ENCODE results near the gene ADD2.
"Not testable (repeated sequence)": the region's sequence is repeated elsewhere in the genome, so short reads cannot be mapped to it uniquely, and the experiment has no call there.

The ADD2 gene

DNA sequence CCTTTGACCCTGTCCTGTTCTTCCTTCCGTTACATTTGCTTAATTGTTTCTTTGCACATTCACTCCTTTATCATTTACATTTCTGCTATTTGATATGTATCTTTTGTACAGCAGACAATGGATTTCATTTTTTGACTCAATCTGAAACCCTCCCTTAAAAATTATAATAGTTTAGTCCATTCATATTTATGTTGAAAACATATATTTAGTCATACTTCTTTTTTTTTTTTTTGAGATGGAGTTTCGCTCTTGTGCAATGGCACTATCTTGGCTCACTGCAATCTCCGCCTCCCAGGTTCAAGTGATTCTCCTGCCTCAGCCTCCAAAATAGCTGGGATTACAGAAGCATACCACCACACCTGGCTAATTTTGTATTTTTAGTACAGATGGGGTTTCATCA lies 119.0 kb downstream of the ADD2 start:
- in situ Hi-C loops (cut with HindIII; ENCODE audit: low sequenced_read_pairs) = loop anchor here (25.0 kb wide), 2 partner anchors 187 to 337 kb away; partner anchors contain the start of gene FAM136A

DNA sequence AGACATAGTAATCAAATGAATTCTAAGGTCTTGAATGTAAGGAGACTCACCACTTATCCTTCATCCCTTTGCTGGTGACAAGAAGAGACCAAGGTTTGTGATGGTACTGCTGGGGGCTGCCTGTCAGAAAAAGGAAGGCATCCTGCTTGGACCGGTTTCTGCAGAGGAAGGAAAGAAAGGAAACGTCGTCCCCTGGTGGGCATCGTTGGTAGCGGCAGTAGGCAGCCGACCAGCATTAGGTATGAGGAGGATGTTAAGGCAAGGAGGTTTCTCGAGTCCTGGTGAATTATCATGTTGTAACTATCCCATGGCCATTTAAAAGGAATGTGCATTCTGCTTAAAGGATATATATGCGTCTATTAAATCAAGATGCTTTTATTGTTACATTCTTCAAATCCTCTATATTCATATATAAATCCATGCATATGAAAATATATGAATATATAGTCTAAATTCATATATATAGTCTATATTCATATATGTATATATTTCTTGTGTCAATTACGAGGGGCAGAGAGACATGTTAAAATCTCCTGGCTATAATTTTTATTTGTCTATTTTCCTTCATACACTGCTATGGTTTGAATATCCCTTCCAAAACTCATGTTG lies 120.0 kb downstream of the ADD2 start:
- in situ Hi-C loops (cut with HindIII; ENCODE audit: low sequenced_read_pairs) = loop anchor here (25.0 kb wide), 2 partner anchors 186 to 336 kb away; partner anchors contain the start of gene FAM136A

DNA sequence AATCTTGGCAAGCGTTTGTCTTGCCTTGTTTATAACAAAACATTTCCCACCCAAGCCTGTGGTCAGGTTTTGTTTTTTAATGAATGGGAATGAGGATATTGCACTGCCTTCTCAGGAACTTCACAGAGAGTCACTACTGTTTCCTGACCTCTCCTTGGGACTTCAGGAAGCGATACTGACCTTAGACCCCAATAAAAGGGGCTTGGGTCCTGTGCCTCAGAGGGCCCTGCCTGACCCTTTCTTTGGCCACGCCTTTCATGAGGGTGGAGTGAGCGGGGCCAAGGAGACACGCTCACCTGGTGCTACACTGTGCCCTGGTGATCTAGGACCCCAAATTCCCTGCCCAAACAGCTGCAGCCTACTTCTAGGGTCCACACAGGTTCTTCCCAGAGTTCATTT lies 121.6 kb downstream of the ADD2 start:
- in situ Hi-C loops (cut with HindIII; ENCODE audit: low sequenced_read_pairs) = loop anchor here (25.0 kb wide), 2 partner anchors 184 to 334 kb away; partner anchors contain the start of gene FAM136A

DNA sequence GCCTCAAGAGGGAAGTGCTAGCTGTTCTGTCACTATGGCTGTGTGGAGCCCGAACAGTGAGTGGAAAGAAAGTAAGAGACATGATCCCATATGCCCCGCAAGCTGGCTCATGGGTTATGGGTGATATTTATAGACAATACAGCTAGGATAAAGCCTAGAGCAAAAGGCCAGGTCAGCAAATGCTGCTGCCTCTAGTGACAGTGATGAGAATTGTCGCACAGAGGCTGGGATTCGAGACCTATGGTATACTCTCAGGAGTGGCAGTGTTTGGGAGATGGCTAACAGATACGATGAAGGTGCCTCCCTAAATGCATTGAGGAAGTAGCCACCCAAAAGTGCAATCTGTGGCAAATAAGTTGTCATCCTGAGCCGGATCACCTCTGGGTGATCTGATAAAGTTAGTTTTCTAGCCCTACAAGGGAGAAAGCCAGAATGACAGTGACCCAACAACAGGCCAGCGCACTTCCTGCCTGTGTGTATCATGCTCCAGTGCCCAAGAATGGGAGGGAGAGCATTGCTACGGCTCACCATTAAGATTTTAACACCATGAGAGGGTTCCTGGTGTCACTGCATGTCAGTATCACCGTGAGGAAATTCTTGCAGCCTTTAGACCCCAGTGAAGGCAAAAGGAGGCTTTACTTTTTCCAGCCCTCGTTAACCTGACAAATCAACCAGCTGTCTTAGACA lies 122.1 kb downstream of the ADD2 start:
- in situ Hi-C loops (cut with HindIII; ENCODE audit: low sequenced_read_pairs) = loop anchor here (25.0 kb wide), 2 partner anchors 184 to 334 kb away; partner anchors contain the start of gene FAM136A

DNA sequence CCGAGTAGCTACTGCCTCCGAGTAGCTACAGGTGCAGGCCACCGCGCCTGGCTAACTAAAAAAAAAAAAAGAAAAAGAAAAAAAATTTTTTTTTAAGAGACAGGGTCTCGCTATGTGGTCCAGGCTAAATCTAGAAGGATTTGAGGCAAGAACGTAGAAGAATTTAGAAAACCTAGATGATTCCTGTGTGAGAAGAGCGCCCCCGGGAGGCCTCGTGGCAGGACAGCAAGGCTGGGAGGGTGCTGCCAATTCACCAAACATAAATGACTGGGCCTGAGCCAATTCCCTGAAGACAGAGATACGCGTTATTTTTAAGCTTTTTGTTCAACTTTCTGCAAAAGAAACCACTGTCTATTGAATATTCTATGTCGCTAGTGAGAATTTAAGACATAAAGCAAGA lies 124.3 kb downstream of the ADD2 start:
- in situ Hi-C loops (cut with HindIII; ENCODE audit: low sequenced_read_pairs) = loop anchor here (25.0 kb wide), 2 partner anchors 181 to 331 kb away; partner anchors contain the start of gene FAM136A

DNA sequence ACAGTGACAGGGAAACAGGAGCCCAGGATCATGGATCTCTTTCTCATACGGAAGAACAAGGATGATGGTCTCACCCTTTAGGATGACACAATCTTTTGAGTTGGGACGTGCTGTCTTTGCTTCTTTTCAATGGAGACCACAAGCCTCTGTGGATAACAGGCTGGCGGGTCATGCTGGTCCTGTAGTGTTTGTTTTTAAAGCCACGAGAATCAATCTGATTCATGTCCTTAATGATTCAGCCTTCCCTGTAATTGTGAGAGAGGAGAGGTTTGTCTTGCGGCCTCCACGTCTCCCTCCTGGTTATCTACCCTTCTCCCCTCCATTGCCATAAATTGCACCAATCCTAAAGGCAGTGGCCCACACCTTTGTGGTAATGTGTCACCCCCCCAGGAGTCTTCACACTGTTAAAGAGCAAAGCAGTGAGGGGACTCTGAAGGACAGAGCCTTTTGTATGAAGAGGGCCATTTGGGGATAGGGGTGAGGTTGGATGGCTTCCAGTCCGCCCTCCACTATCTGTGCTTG lies 126.7 kb downstream of the ADD2 start:
- in situ Hi-C loops (cut with HindIII; ENCODE audit: low sequenced_read_pairs) = loop anchor here (25.0 kb wide), 2 partner anchors 179 to 329 kb away; partner anchors contain the start of gene FAM136A

DNA sequence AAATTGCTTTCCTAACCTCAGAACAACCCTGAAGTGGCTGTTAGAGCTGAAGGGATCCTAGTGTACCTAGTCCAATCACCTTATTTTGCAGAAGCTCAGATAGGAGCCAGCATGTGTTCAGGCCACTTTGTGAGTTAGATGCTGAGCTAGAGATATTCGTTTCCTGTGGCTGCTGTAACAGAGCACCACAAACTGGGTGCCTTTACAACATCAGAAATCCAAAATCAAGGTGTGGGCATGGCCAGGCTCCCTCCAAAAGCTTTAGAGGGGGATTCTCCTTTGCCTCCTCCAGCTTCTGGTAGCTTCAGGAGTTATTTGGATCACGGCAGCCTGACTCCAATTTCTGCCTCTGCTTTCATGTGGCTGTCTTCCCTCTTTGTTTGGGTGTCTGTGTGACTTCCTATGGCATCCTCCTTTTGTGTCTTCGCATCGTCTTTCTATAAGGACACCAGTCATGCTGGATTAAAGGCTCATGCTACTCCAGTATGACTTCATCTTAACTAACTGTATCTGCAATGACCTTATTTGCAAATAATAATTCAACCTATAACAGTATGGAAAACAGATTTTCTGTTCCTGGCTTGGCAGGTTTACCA lies 128.1 kb downstream of the ADD2 start:
- in situ Hi-C loops (cut with HindIII; ENCODE audit: low sequenced_read_pairs) = loop anchor here (25.0 kb wide), 2 partner anchors 178 to 328 kb away; partner anchors contain the start of gene FAM136A

DNA sequence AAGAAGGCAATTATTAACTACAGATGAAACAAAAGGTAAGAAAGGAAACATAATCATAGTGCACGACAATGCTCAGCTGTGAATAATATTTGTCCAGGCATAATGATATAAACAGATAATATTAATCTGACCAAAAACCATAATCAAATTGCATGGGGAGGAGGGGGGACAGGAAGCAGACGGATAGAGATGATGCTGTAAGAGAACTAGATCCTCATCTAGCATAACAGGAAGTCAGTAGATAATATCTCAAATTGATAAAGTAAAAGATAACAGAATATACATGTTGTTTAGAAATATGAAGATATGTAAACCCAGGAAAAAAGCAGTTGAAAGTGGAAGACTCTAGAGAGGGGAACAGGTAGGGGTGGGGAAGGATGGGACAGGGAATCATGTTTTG lies 129.4 kb downstream of the ADD2 start:
- in situ Hi-C loops (cut with HindIII; ENCODE audit: low sequenced_read_pairs) = loop anchor here (25.0 kb wide), 2 partner anchors 176 to 326 kb away; partner anchors contain the start of gene FAM136A

DNA sequence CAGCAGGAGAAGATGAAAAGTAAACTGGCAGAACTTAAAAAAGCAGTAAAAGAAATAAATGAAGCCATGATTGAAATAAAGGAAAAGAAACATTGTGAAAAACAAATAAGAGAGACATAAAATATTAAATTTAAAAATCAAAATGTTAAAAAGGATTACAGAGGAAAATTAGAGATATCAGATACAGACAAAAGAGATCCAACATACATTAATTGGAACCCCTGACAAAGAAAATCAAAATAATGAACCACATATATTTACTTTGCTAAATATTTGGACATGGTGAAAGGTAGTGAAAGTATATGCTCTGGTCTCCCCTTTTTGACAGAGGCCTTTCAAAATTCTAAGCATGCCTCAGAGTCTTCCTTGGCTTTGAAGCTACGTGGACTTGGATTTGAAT lies 134.5 kb downstream of the ADD2 start:
- in situ Hi-C loops (cut with HindIII; ENCODE audit: low sequenced_read_pairs) = loop anchor here (25.0 kb wide), 2 partner anchors 171 to 321 kb away; partner anchors contain the start of gene FAM136A

DNA sequence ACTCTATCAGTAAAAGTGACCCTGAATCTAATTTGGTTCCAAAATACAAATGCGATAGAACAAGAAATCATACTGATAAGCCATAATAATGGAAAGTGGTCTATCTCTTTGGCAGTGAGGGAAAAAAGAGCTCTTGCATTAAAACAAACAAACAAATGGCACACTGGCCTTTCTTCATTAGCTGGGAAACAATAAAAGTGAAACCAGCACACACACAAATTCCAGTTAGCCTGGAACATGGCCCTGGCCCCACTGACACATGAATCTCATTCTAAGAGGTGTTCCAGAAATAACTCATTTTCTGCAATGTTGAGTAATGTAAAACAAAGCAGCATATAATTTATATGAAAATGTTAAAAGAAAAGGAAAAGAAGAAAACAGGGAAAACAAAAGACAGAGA lies 135.0 kb downstream of the ADD2 start:
- in situ Hi-C loops (cut with HindIII; ENCODE audit: low sequenced_read_pairs) = loop anchor here (25.0 kb wide), 2 partner anchors 171 to 321 kb away; partner anchors contain the start of gene FAM136A

DNA sequence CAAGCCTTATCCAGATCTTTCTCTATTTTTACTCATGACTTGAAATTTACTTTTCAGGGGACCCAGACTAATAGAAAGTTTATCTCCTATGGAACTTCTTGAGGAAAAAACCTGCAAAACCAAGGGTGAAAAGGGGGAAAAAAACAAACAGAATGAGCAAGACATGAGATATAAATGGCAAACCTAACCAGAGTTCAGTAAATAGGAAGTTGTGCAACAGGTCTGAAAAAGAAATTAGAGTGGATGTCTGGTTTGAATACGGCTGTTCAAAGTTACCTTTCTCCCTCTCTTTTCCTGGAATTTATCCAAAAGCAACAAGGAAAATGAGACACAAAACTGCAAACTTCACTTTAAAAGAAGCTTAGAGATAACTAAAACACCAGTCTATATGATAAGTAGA lies 135.6 kb downstream of the ADD2 start:
- in situ Hi-C loops (cut with HindIII; ENCODE audit: low sequenced_read_pairs) = loop anchor here (25.0 kb wide), 2 partner anchors 170 to 320 kb away; partner anchors contain the start of gene FAM136A

DNA sequence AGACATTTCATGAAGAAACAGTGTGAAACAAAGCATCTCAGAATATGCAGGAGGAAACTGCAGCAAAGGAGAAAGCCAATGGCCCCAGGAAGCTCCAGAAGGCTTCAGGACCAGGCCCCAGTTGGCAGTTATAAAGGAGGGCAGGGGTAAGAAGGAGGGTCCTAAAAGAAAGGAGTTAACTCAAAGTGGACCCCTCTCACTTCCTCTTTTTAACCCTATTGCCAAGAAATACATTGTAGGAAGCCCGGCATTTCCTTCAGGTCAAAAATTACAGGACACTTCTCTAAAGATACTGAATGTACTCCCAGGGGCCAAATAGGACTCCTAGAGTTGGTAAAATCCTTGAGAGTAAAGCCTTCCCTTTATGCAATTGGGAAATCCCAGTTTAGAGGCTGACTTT lies 137.2 kb downstream of the ADD2 start:
- in situ Hi-C loops (cut with HindIII; ENCODE audit: low sequenced_read_pairs) = loop anchor here (25.0 kb wide), 2 partner anchors 168 to 318 kb away; partner anchors contain the start of gene FAM136A

DNA sequence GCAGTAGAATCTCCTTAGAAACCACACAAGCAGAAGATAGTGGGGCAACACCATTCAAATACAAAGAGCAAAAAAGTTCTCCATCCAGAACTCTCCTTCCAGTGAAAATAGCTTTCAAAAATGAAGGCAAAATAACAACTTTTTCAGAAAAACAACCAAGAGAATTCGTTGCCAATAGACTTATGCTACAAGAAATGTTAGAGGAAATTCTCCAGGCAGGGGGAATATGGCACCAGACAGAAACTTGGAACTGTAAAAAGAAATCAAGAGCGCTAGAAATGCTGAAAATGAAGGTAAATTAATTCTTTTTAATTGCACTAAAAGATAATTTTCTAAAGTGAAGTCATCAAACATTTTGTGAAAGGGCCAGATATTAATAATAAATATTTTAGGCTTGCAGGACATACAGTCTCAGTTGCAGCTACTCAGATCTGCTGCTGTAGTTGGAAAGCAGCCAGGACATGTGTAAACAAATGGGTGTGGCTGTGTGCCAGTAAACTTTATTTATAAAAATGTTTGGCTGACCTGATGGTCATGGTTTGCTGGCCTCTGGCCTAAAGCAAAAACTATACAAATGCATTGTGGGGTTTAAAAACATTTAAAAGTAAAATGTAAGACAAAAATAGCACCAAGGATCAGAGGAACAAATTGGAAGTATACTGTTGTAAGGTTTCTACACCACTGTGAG lies 140.6 kb downstream of the ADD2 start:
- in situ Hi-C loops (cut with HindIII; ENCODE audit: low sequenced_read_pairs) = loop anchor here (25.0 kb wide), 2 partner anchors 165 to 315 kb away; partner anchors contain the start of gene FAM136A

DNA sequence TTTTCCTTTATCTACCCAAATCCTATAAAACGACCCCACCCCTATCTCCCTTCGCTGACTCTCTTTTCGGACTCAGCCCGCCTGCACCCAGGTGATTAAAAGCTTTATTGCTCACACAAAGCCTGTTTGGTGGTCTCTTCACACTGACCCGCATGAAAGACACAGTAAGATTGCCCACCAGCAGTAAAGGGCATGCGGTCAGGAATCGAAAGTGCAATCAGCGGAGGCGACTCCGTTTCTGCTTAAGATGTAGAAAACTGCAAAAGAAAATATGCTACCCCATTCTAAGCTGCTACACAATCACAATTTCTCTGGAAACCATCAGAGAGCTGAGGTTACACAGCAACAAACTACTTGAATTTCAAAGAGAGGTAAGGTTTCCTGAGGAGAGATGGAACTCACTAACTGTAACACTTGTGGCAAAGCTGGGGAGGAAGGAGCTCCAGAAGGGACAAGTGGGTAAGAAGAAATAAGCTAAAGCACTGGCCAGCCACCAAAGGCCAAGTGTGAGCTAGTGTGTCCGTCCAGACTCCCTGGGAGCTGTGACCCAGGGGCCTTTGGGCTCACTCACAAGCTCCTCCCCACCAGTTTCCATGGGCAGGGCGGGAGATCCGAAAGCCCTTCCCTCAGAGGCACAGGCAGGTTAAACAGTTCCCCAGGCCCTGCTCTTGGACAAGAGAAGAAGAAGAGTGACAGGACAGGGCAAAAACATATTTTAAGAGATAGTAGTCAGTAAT lies 141.6 kb downstream of the ADD2 start:
- in situ Hi-C loops (cut with HindIII; ENCODE audit: low sequenced_read_pairs) = loop anchor here (25.0 kb wide), 2 partner anchors 164 to 314 kb away; partner anchors contain the start of gene FAM136A

DNA sequence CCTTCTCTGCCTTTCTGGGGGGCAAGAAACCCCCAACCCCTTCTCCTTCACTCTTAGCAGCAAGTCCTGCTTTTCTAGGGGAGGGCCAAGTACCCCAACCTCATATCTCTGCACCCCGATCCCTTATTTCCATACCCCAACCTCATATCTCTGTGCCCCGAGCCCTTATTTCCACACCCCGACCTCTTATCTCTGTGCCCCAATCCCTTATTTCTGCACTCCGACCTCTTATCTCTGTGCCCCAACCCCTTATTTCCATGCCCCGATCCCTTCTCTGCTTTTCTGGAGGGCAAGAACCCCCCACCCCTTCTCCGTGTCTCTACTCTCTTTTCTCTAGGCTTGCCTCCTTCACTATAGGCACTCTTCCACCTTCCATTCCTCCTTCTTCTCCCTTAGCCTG lies 146.5 kb downstream of the ADD2 start:
- in situ Hi-C loops (cut with HindIII; ENCODE audit: low sequenced_read_pairs) = not testable (repeated sequence)

DNA sequence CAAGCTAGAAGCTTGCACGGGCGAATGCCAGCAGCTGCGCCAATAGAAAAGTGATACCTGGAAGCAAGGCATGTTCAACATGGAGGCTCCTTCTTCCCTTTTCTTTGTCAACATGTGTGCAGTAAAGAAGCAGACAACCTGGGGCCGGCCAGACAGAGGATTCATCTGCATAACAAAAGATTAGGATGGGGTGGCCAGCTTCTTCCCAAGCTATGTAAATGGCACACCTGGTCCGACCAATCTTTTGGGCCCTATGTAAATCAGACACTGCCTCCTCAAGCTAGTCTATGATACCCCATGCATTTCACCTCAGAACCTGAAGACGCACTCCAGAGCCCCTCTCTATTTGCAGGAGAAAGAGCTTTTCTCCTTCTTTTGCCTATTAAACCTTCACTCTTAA lies 148.0 kb downstream of the ADD2 start:
- in situ Hi-C loops (cut with HindIII; ENCODE audit: low sequenced_read_pairs) = no loop called here

DNA sequence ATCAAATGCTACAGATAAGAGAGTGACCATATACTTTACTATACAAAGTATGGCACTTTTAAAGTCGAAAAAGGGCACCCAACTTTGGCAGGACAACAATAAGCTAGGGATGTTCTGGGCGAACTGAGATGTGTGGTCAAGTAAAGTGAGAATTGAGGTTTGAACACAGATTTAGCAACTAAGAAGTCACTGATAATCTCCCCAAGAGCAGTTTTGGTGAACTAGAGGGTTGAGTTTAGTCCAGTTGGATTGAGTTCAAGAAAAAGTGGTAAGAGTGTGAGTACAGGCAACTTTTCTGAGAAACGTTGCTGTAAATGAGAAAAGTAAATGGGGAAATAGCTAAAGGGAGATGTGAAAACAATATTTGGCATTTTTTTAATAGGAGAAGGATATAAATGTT lies 148.8 kb downstream of the ADD2 start:
- in situ Hi-C loops (cut with HindIII; ENCODE audit: low sequenced_read_pairs) = no loop called here

DNA sequence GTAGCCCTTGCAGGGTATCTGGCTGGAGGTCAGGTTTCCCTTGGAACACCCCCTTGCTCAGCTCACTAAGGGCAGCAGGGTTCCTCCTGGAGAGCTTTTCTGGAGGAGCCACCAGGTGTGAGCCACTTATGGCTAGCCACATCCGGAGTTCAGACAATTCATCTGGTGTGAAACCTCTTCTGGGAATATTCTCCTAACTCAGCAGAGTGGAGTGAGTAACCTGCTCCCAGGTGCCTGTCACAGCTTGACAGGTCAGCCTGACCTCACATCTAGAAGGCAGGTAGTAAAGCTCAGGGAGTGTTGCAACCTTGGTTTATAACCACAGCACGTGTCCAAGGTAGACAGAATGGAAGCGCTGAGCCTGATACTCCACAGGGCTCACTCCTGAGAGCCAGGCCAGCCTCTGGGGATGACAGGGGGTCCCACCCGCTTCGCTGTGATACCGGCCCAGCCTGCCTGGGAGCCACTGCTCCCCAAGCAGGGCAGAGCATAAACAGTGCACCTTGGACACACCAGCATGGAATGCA lies 151.8 kb downstream of the ADD2 start:
- in situ Hi-C loops (cut with HindIII; ENCODE audit: low sequenced_read_pairs) = no loop called here

DNA sequence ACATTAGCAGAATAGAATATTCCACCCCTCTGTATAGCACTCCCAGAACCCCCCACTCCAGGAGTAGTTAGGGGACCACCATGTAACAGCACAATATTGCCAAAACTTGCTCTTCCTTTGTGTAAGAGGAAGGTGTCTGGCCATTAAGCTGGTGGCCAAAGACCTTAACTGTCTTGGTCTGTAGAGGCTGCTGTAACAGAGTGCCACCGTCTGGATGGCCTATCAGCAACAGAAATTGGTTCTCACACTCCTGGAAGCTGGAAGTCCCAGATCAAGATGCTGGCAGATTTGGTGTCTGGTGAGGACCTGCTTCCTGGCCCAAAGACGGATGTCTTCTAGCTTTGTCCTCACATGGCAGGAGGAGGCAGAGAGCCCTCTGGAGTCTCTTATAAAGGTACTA lies 152.8 kb downstream of the ADD2 start:
- in situ Hi-C loops (cut with HindIII; ENCODE audit: low sequenced_read_pairs) = no loop called here

All from DLD1 (cell line).